ENCODE results near the gene PMP22. TPM values are rescaled to one million over a fixed set of nuclear protein-coding genes. Genes with fewer than 3 reads are reported as not detected.

Gene PMP22
- total RNA-seq, 1 donor from 2014 or later = 0.93 TPM

DNA sequence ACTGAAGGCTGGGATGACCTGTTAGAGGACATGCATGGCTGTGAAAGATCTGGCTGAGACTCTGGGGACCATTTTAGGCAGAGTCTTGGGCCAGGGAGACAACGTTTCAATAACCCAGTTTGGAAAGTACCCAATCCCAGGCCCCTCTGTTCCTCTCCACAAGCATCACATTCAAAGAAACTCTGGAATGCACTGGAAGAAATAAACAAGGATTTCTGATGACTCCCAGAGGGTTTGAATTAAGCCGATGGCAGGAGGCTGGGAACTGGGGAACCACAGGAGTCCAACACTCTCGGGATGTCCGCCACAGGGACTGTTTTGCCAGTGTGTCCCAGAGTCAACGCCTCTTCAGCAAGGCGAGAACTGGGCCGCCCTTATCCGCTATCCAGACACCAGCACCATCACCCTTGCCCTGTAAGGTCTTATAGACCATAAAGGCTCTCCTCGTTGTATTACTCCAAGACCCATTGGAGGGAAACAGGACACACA lies 3.3 kb downstream of the PMP22 start:
- DNase-seq (ENCODE audit: low spot score, unreplicated experiment) = no peak
- H3K4me3 Mint-ChIP-seq (ENCODE audit: low read depth) = peak overlapping the region; percentile 60
- peaks cover 96% of the 10 kb centered on the region for H3K27me3 Mint-ChIP-seq
- TF ChIP-seq, protein P1, sequence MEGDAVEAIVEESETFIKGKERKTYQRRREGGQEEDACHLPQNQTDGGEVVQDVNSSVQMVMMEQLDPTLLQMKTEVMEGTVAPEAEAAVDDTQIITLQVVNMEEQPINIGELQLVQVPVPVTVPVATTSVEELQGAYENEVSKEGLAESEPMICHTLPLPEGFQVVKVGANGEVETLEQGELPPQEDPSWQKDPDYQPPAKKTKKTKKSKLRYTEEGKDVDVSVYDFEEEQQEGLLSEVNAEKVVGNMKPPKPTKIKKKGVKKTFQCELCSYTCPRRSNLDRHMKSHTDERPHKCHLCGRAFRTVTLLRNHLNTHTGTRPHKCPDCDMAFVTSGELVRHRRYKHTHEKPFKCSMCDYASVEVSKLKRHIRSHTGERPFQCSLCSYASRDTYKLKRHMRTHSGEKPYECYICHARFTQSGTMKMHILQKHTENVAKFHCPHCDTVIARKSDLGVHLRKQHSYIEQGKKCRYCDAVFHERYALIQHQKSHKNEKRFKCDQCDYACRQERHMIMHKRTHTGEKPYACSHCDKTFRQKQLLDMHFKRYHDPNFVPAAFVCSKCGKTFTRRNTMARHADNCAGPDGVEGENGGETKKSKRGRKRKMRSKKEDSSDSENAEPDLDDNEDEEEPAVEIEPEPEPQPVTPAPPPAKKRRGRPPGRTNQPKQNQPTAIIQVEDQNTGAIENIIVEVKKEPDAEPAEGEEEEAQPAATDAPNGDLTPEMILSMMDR (IDR thresholded peaks at IDR 0.05; ENCODE audit: unreplicated experiment) = no peak
- H3K9me3 Mint-ChIP-seq (ENCODE audit: low read depth) = no peaks in the 10 kb centered on the region
- no peak overlapping the region for H3K27ac Mint-ChIP-seq
- H3K36me3 Mint-ChIP-seq (ENCODE audit: insufficient read depth) = no peaks in the 10 kb centered on the region
- H3K4me1 Mint-ChIP-seq (ENCODE audit: low read depth) = peaks cover 5% of the 10 kb centered on the region

DNA sequence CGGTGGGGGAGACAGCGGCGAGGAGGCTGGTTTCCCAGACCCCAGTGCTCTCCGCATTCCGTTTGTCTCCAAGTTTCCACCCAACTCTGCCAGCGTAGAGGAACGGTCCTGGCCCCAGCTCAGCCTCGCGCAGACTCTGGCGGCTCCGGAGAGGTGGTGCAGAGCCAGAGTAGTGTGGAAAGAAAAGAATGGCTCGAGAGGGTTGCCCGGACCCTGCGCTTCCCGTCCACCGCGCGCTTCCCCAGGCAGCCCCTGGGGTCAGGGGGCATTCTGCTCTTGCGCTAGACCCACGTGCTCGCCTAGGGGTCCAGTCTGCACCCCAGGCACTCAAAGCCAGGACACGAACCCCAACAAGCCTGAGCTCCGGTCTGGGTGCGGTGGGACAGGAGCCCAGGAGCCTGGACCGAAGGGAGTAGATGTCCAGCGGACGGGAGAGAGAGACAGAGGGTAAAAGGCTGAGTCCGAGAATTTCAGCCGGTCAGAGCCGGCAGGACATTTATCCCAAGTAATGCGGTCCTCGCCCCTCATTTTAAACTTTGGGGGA lies 3.8 kb downstream of the PMP22 start:
- peak overlapping the region; percentile 55 for H3K4me3 Mint-ChIP-seq (ENCODE audit: low read depth)
- peak; percentile 32 for DNase-seq (ENCODE audit: low spot score, unreplicated experiment)
- no peaks in the 10 kb centered on the region for H3K9me3 Mint-ChIP-seq (ENCODE audit: low read depth)
- TF ChIP-seq, protein P1 (IDR thresholded peaks at IDR 0.05; ENCODE audit: unreplicated experiment) = no peak
- H3K36me3 Mint-ChIP-seq (ENCODE audit: insufficient read depth) = no peaks in the 10 kb centered on the region
- H3K4me1 Mint-ChIP-seq (ENCODE audit: low read depth) = peaks cover 5% of the 10 kb centered on the region
- no peak overlapping the region for H3K27ac Mint-ChIP-seq
- peaks cover 95% of the 10 kb centered on the region for H3K27me3 Mint-ChIP-seq

DNA sequence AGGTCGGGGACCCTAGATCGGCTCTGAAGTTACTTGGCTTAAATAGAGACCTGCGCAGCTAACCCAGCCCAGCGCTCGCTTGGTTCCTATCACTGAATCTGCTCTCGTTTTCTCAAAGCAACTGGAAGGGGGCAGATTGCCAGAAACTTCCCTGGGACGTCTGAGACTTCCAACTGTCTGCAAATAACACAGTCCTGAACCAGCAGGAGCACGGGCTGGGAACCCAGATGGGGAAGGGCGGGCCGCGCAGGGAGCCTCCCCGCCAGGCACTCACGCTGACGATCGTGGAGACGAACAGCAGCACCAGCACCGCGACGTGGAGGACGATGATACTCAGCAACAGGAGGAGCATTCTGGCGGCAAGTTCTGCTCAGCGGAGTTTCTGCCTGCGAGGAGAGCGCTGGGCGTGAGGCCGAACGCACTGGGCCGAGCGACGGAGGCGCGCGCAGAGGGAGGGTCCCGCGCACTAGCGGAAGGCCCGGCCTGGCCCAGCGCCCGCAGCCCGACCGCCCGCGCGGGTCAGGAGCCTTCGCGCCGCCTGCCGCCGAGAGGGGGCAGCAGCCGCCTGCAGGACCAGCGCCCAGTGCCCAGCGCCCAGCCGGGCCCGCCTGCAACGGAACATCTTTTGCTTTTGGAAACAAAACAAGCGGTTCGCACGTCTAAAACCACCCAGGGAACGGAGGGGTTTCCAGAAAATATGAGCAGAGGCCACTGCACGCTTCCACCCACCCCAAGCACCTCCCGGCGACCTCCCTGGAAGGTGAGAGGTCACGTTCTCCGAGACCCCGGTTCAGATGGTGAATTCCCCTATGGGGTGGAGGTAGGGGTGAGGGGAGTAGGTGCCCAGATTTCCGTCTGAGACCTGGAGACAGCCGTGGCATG lies 4.5 kb downstream of the PMP22 start:
- Mint-ChIP-seq H3K9me3 (ENCODE audit: low read depth) (no peaks in the 10 kb centered on the region), H3K27ac (no peak overlapping the region), H3K36me3 (ENCODE audit: insufficient read depth) (no peaks in the 10 kb centered on the region), H3K4me1 (ENCODE audit: low read depth) (peaks cover 5% of the 10 kb centered on the region), H3K27me3 (peaks cover 91% of the 10 kb centered on the region), H3K4me3 (ENCODE audit: low read depth) (peak overlapping the region; percentile 79)
- TF ChIP-seq, protein P1 (IDR thresholded peaks at IDR 0.05; ENCODE audit: unreplicated experiment) = peak; percentile 92
- DNase-seq (ENCODE audit: low spot score, unreplicated experiment) = peak; percentile 79

DNA sequence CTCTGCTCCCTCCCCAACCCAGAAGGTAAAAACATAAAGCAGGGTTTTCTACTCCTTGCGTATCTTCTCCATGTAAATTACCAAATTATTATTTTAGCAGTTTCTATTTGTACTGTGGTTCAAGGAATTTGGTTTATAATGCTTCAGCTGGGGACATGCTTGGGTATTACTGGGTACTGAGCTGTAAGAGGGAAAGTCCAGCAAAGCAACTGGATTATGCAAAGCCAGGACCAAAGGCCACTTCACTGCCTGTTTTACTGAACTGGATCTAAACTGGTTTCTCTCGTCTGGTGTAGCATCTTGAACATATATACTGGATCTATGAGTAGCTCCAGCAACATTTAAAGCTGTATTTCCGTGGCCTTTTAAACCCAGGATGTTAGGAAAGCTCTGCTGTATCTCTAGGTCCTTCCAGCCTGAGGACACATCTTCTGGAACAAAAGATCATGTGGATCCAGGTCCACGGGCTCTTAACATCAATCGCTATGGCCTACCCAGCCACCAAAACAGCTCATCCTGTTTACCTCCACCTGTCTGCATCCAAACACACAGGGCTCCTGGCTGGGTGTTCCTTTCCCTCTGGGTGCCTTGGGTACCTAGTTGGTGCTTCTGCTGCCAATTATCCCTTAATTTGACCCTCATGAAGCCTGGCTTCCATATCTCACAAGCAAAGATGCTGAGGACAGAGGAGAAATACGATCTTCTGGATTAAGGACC lies 7.2 kb downstream of the PMP22 start:
- TF ChIP-seq, protein P1 (IDR thresholded peaks at IDR 0.05; ENCODE audit: unreplicated experiment) = no peak
- Mint-ChIP-seq H3K4me3 (ENCODE audit: low read depth) (no peak overlapping the region), H3K9me3 (ENCODE audit: low read depth) (no peaks in the 10 kb centered on the region), H3K27ac (no peak overlapping the region), H3K27me3 (peaks cover 74% of the 10 kb centered on the region), H3K36me3 (ENCODE audit: insufficient read depth) (no peaks in the 10 kb centered on the region), H3K4me1 (ENCODE audit: low read depth) (peaks cover 4% of the 10 kb centered on the region)
- no peak for DNase-seq (ENCODE audit: low spot score, unreplicated experiment)

DNA sequence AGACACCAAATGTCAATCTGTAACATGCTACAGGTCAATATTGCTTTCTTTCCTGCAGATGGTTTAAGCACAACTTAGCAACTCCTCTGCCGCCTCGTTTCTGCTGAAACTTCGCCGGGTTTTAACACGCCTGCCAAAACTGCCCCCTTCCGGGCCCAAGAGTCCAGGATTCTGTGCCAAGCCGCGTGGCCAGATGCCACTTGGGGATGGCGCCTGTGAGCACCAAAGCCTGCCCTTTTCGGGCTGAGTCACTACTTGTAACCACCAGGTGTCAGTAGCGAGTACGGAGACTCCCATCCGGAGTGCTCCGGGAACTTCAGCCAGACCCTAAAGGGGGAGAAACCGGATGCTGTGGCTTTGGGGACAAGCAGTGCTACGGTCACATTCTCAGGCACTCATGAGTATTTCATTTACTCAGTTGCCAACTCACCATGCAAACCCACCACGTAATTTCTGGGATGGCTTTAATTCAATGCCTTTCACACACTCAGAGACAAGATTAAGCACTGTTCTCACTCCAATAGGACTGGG lies 7.8 kb downstream of the PMP22 start:
- peaks cover 68% of the 10 kb centered on the region for H3K27me3 Mint-ChIP-seq
- peaks cover 2% of the 10 kb centered on the region for H3K4me1 Mint-ChIP-seq (ENCODE audit: low read depth)
- H3K36me3 Mint-ChIP-seq (ENCODE audit: insufficient read depth) = no peaks in the 10 kb centered on the region
- H3K27ac Mint-ChIP-seq = no peak overlapping the region
- no peak overlapping the region for H3K4me3 Mint-ChIP-seq (ENCODE audit: low read depth)
- peak; percentile 47 for DNase-seq (ENCODE audit: low spot score, unreplicated experiment)
- TF ChIP-seq, protein P1 (IDR thresholded peaks at IDR 0.05; ENCODE audit: unreplicated experiment) = peak; percentile 88
- H3K9me3 Mint-ChIP-seq (ENCODE audit: low read depth) = no peaks in the 10 kb centered on the region
